Neural progenitor cell (in vitro differentiated cells): Measurements from ENCODE around the gene FMR1. TPM values are rescaled to one million over a fixed set of nuclear protein-coding genes. Genes with fewer than 3 reads are reported as not detected.

Source experiments
- DNase-seq: peaks from one replicate; pipeline ENCODE4 v3.0.0-alpha.2; 2016; ENCODE audit warnings: low spot score
- H2AFZ ChIP-seq: fragments of 200-600 bp; sonication (generic); replicated peaks from 2 replicates; pipeline ENCODE4 v1.6.1; 2016; ENCODE audit warnings: antibody characterized with exemption
- H3F3A ChIP-seq: fragments of 200-600 bp; sonication (generic); 2 replicates; pipeline ENCODE4 v1.6.1; 2016; ENCODE audit warnings: antibody characterized with exemption, low read depth
- H3K27ac ChIP-seq: fragments of 200-600 bp; sonication (generic); 2 replicates; pipeline ENCODE4 v1.5.1; 2016; ENCODE audit warnings: mild to moderate bottlenecking
- H3K27me3 ChIP-seq: fragments of 200-600 bp; sonication (generic); 2 replicates; pipeline ENCODE4 v1.6.1; 2016; ENCODE audit warnings: mild to moderate bottlenecking, moderate library complexity
- H3K36me3 ChIP-seq: fragments of 200-600 bp; sonication (generic); 2 replicates; pipeline ENCODE4 v1.5.1; 2016
- H3K4me1 ChIP-seq: fragments of 200-600 bp; sonication (generic); 2 replicates; pipeline ENCODE4 v1.6.1; 2016; ENCODE audit warnings: mixed run types
- H3K4me2 ChIP-seq: fragments of 200-600 bp; sonication (generic); 2 replicates; pipeline ENCODE4 v1.6.1; 2016
- H3K4me3 ChIP-seq: fragments of 200-600 bp; sonication (generic); 2 replicates; pipeline ENCODE4 v1.5.1; 2016
- H3K79me2 ChIP-seq: fragments of 200-600 bp; sonication (generic); 2 replicates; pipeline ENCODE4 v1.6.1; 2016; ENCODE audit warnings: low read depth
- H3K9ac ChIP-seq: fragments of 200-600 bp; sonication (generic); 2 replicates; pipeline ENCODE4 v1.6.1; 2016
- H3K9me3 ChIP-seq: fragments of 200-600 bp; sonication (generic); 2 replicates; pipeline ENCODE4 v1.5.1; 2016; ENCODE audit warnings: low read depth
- H4K20me1 ChIP-seq: fragments of 200-600 bp; sonication (generic); 2 replicates; pipeline ENCODE4 v1.6.1; 2016; ENCODE audit warnings: low read depth
- H3K27ac Mint-ChIP-seq: 3 replicates; pipeline ENCODE4 v1.8.0; 2021; ENCODE audit warnings: mixed read lengths
- H3K27me3 Mint-ChIP-seq: 2 replicates; pipeline ENCODE4 v1.8.0; 2022; ENCODE audit warnings: low read depth, mild to moderate bottlenecking, inconsistent platforms, moderate library complexity, mixed read lengths; ENCODE audit not compliant: insufficient read depth
- H3K36me3 Mint-ChIP-seq: 3 replicates; pipeline ENCODE4 v1.8.0; 2021; ENCODE audit warnings: mixed read lengths
- H3K4me1 Mint-ChIP-seq: 3 replicates; pipeline ENCODE4 v1.8.0; 2021; ENCODE audit warnings: mixed read lengths
- H3K4me3 Mint-ChIP-seq: 3 replicates; pipeline ENCODE4 v1.8.0; 2021; ENCODE audit warnings: mild to moderate bottlenecking, moderate library complexity, mixed read lengths
- H3K9me3 Mint-ChIP-seq: 3 replicates; pipeline ENCODE4 v1.8.0; 2020; ENCODE audit warnings: mixed read lengths
- CTCF ChIP-seq: fragments of 200-600 bp; sonication (generic); IDR thresholded peaks from 2 replicates; pipeline ENCODE4 v1.5.1; 2017; ENCODE audit warnings: antibody characterized with exemption, mild to moderate bottlenecking
- EZH2 ChIP-seq: fragments of 200-600 bp; sonication (generic); IDR thresholded peaks from 2 replicates; pipeline ENCODE4 v1.6.1; 2017; ENCODE audit warnings: antibody characterized with exemption, mild to moderate bottlenecking, moderate library complexity
- EZH2phosphoT487 ChIP-seq: fragments of 200-600 bp; sonication (generic); IDR thresholded peaks from 2 replicates; pipeline ENCODE4 v1.6.1; 2017; ENCODE audit warnings: antibody characterized with exemption
- total RNA-seq: library from RNA; depleted of rRNA; stranded (reverse); fragments of >200 nt; gene quantifications from 2 replicates; pipeline ENCODE4 v1.2.3, GENCODE V29; 2015; ENCODE audit warnings: low replicate concordance

The FMR1 gene
- total RNA-seq, result 43.8 and 61.1 TPM in 2 replicates

GRCh38 chrX:147911192-147912022 is at the start of gene FMR1:
Gene FMR1 (plus strand): TSS chrX:147911919. CDS start chrX:147912180, 261 bp downstream.
- Histone ChIP-seq H3F3A (peaks cover 6% of the 10 kb centered on the region), H3K9ac (peak within 1 kb of the TSS; percentile 75), H2AFZ (no peak within 1 kb of the TSS), H3K9me3 (no peaks in the 10 kb centered on the region), H3K79me2 (peaks cover 44% of the 10 kb centered on the region), H3K4me2 (peak within 1 kb of the TSS; percentile 72), H3K27ac (peak within 1 kb of the TSS; percentile 89), H3K4me3 (peak within 1 kb of the TSS; percentile 85), H3K4me1 (peaks cover 12% of the 10 kb centered on the region), H3K36me3 (no peaks in the 10 kb centered on the region), H4K20me1 (peaks cover 26% of the 10 kb centered on the region), H3K27me3 (no peaks in the 10 kb centered on the region)
- Mint-ChIP-seq H3K4me1 (peaks cover 16% of the 10 kb centered on the region), H3K4me3 (peak within 1 kb of the TSS; percentile 97), H3K27ac (peak within 1 kb of the TSS; percentile 93), H3K9me3 (peaks cover 3% of the 10 kb centered on the region), H3K27me3 (no peaks in the 10 kb centered on the region), H3K36me3 (no peaks in the 10 kb centered on the region)
- TF ChIP-seq EZH2, result no peak
- TF ChIP-seq EZH2phosphoT487, result no peak
- no peak for TF ChIP-seq CTCF
- peak; percentile 95 for DNase-seq

- H3K4me1 ChIP-seq, result no peaks in the 10 kb centered on the region
- H3F3A ChIP-seq, result no peaks in the 10 kb centered on the region
- no peaks in the 10 kb centered on the region for H3K36me3 ChIP-seq
- Mint-ChIP-seq H3K27ac (no peak overlapping the region), H3K27me3 (no peaks in the 10 kb centered on the region), H3K4me3 (no peak overlapping the region), H3K4me1 (no peaks in the 10 kb centered on the region), H3K9me3 (peaks cover 22% of the 10 kb centered on the region), H3K36me3 (no peaks in the 10 kb centered on the region)
- TF ChIP-seq EZH2, result no peak
- TF ChIP-seq EZH2phosphoT487, result no peak
- TF ChIP-seq CTCF, result no peak
- no peaks in the 10 kb centered on the region for H4K20me1 ChIP-seq
- no peak overlapping the region for H2AFZ ChIP-seq
- H3K27ac ChIP-seq, result no peak overlapping the region
- H3K27me3 ChIP-seq, result no peaks in the 10 kb centered on the region
- H3K4me3 ChIP-seq, result no peak overlapping the region
- H3K9ac ChIP-seq, result no peak overlapping the region
- H3K9me3 ChIP-seq, result peaks cover 7% of the 10 kb centered on the region
- no peak overlapping the region for H3K4me2 ChIP-seq
- no peaks in the 10 kb centered on the region for H3K79me2 ChIP-seq
- no peak for DNase-seq
These were observed 35.7 kb upstream of the FMR1 start for GRCh38 chrX:147875866-147876596.

- Mint-ChIP-seq H3K9me3 (peaks cover 18% of the 10 kb centered on the region), H3K27ac (no peak overlapping the region), H3K4me1 (no peaks in the 10 kb centered on the region), H3K27me3 (no peaks in the 10 kb centered on the region), H3K36me3 (no peaks in the 10 kb centered on the region), H3K4me3 (no peak overlapping the region)
- H2AFZ ChIP-seq, result no peak overlapping the region
- H3K27me3 ChIP-seq, result no peaks in the 10 kb centered on the region
- H4K20me1 ChIP-seq, result no peaks in the 10 kb centered on the region
- H3K9me3 ChIP-seq, result peaks cover 7% of the 10 kb centered on the region
- H3K79me2 ChIP-seq, result no peaks in the 10 kb centered on the region
- no peak overlapping the region for H3K4me3 ChIP-seq
- no peak for DNase-seq
- H3F3A ChIP-seq, result no peaks in the 10 kb centered on the region
- no peaks in the 10 kb centered on the region for H3K4me1 ChIP-seq
- TF ChIP-seq EZH2phosphoT487 (no peak), EZH2 (no peak), CTCF (no peak)
- H3K36me3 ChIP-seq, result no peaks in the 10 kb centered on the region
- H3K27ac ChIP-seq, result no peak overlapping the region
- no peak overlapping the region for H3K4me2 ChIP-seq
- H3K9ac ChIP-seq, result no peak overlapping the region
These were observed 34.7 kb upstream of the FMR1 start for GRCh38 chrX:147876849-147877646.
